Measurements from ENCODE around the gene SND1.

DNA sequence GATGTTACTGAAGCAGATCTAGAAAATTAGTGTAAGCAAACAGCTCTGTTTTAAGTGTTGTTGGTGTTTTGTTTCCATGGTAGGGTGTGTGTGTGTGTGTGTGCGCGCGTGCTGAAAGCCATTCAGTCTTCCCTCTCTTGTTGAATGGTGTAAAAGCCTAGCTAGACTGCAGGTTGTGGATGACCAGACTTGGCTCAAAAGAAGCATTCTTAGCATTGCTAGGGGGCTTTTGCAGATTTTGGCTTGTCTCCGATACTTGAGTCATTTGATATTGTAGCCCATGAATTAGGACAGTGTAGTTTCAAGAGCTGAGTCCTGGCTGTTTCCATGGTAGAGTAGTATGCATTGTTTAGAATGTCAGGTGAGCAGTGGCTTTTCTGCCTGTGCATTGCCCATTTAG, 99.1 kb downstream of the SND1 start:
- TF ChIP-seq, protein P1, sequence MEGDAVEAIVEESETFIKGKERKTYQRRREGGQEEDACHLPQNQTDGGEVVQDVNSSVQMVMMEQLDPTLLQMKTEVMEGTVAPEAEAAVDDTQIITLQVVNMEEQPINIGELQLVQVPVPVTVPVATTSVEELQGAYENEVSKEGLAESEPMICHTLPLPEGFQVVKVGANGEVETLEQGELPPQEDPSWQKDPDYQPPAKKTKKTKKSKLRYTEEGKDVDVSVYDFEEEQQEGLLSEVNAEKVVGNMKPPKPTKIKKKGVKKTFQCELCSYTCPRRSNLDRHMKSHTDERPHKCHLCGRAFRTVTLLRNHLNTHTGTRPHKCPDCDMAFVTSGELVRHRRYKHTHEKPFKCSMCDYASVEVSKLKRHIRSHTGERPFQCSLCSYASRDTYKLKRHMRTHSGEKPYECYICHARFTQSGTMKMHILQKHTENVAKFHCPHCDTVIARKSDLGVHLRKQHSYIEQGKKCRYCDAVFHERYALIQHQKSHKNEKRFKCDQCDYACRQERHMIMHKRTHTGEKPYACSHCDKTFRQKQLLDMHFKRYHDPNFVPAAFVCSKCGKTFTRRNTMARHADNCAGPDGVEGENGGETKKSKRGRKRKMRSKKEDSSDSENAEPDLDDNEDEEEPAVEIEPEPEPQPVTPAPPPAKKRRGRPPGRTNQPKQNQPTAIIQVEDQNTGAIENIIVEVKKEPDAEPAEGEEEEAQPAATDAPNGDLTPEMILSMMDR (conservative IDR thresholded peaks at IDR 0.05; ENCODE audit: low read depth, low read length) = no peak
- no peak for TF ChIP-seq EZH2 (IDR thresholded peaks at IDR 0.05; ENCODE audit: low read length, unreplicated experiment)

All from PC-3 (cell line).